ENCODE measurements around the gene DDX59.

GRCh38 chr1:200627575-200628222, 42.0 kb downstream of the DDX59 start:
- no peak for TF ChIP-seq CTCF (IDR thresholded peaks at IDR 0.05)
- no peak for TF ChIP-seq POLR2A (IDR thresholded peaks at IDR 0.05)
- no peak for TF ChIP-seq POLR2AphosphoS5 (IDR thresholded peaks at IDR 0.05; ENCODE audit: insufficient read depth in 1 of 2, low read depth in 1 of 2)

Data from vagina (tissue), 2 donors.